Tibial nerve (tissue), 4 donors: ENCODE results near the gene TRIP12.

ENCODE experiments used
- EP300 ChIP-seq, 2 donors: sonication (generic); formaldehyde crosslinking; IDR thresholded peaks; one replicate each; pipeline ENCODE4 v1.6.1; 2017; ENCODE audit warnings: antibody characterized with exemption in 2 of 2, mild to moderate bottlenecking in 1 of 2
- POLR2A ChIP-seq, 2 donors: fragments of 450-650 bp; IDR thresholded peaks; one replicate each; pipeline ENCODE4 v1.6.1; 2017; ENCODE audit warnings: antibody characterized with exemption in 2 of 2, mild to moderate bottlenecking in 2 of 2, moderate library complexity in 2 of 2
- TF ChIP-seq, protein P1 (sequence below), 5 experiments: fragments of 200-600 bp in 3 of 5; fragments of 450-650 bp in 2 of 5; sonication (generic) in 3 of 5; IDR thresholded peaks; one replicate each; pipeline ENCODE4 v1.5.1; 2016 to 2019; ENCODE audit warnings: antibody characterized with exemption in 5 of 5, mild to moderate bottlenecking in 3 of 5, moderate library complexity in 2 of 5

DNA sequence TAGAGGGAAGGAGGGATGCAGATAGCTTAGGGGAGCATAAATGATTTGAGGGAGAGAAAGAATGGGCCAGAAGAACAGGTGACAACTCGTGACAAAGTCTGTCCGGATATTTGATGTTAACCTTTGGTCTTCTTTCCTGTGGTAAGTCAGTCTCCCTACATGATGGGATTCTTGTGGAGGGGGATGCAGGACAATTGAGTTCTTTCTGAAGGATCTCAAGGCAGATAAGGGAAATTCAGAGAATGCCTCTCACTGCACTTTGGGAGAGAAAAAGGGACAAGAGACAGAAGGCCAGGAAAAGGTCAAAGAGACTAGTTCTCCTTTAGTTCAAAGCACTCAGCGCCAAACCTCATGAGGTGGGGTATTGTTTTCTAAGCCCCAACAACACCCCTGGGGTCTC is 34.7 kb upstream of the TRIP12 start:
- TF ChIP-seq POLR2A (IDR thresholded peaks at IDR 0.05) (no peak), EP300 (IDR thresholded peaks at IDR 0.05) (no peak)
- TF ChIP-seq, protein P1, sequence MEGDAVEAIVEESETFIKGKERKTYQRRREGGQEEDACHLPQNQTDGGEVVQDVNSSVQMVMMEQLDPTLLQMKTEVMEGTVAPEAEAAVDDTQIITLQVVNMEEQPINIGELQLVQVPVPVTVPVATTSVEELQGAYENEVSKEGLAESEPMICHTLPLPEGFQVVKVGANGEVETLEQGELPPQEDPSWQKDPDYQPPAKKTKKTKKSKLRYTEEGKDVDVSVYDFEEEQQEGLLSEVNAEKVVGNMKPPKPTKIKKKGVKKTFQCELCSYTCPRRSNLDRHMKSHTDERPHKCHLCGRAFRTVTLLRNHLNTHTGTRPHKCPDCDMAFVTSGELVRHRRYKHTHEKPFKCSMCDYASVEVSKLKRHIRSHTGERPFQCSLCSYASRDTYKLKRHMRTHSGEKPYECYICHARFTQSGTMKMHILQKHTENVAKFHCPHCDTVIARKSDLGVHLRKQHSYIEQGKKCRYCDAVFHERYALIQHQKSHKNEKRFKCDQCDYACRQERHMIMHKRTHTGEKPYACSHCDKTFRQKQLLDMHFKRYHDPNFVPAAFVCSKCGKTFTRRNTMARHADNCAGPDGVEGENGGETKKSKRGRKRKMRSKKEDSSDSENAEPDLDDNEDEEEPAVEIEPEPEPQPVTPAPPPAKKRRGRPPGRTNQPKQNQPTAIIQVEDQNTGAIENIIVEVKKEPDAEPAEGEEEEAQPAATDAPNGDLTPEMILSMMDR (IDR thresholded peaks at IDR 0.05) = no peak
